NCI-H1417 (cell line): Measurements from ENCODE around the gene EMP3.
A peak's percentile ranks its signal among the peaks of the same experiment; 100 is the strongest.
"Not testable (repeated sequence)": the region's sequence is repeated elsewhere in the genome, so short reads cannot be mapped to it uniquely, and the experiment has no call there.

ENCODE experiments used
- DNase-seq, 3 experiments: peaks; one replicate each; lab custom pipeline; 2025; lab: John Stamatoyannopoulos, UW

EMP3 gene

GRCh38 chr19:48348045-48348444 is 22.7 kb downstream of the EMP3 start:
- DNase-seq, result no peak

GRCh38 chr19:48348737-48349136 is 23.4 kb downstream of the EMP3 start:
- no peak for DNase-seq

GRCh38 chr19:48350856-48351255 is 25.5 kb downstream of the EMP3 start:
- DNase-seq, result no peak

DNA sequence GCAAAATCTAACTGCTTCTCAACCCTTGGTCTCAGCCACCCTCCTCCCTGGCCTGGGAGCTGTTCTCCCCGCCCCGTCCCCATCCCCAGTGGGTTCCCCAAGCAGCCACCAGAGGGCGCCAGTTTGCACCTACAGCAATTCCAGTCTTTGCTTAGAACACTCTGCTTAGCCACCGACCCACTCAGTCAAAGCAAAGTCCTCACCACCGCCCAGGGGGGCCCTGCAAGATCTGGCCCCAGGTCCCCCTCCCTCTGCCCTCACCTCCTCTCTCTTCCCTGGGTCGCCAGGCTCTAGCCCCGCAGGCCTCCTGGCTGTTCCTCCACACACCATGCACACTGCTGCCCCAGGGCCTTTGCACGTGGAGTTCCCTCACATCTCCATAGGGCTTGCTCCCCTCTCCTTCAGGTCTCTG is 26.0 kb downstream of the EMP3 start:
- DNase-seq, result peak; percentile 41 to 66 (median 57)

DNA sequence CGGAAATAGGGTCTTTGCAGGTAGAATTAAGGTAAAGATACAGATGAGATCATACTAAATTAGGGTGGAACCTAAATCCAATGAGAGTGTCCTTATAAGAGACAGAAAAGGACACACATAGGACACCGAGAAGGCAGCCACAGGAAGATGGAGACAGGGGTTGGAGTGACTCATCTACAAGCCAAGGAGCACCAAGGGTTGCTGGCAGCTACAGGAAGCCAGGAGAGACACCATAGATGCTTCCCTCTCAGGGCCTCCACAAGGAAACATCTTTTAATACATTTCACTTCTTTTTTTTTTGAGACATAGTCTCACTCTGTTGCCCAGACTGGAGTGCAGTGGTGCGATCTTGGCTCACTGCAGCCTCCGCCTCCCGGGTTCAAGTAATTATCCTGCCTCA is 28.3 kb downstream of the EMP3 start:
- no peak for DNase-seq

DNA sequence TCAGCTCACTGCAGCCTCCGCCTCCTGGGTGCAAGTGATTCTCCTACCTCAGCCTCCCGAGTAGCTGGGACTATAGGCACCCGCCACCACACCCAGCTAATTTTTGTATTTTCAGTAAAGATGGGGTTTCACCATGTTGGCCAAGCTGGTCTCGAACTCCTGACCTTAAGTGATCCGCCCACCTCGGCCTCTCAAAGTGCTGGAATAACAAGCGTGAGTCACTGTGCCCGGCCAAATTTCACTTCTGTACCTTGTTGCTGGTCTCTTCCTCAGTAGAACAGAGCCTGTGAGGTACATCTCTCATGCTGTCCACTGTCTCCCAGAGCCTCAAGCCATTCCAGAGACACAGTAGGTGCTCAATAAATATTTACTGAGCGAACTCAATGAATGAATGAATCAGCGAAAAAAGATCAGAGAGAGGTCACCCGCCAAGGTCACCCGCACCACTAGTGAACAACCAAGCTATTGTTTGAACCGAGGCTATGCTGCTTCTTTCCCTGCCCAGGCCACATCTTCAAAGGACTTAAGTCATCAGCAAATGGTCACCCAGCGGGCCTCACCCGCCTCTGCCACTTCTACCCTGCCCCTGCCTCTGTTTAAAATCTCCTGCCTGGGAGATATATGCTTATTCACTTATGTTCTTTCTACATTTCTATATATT is 29.1 kb downstream of the EMP3 start:
- no peak for DNase-seq

DNA sequence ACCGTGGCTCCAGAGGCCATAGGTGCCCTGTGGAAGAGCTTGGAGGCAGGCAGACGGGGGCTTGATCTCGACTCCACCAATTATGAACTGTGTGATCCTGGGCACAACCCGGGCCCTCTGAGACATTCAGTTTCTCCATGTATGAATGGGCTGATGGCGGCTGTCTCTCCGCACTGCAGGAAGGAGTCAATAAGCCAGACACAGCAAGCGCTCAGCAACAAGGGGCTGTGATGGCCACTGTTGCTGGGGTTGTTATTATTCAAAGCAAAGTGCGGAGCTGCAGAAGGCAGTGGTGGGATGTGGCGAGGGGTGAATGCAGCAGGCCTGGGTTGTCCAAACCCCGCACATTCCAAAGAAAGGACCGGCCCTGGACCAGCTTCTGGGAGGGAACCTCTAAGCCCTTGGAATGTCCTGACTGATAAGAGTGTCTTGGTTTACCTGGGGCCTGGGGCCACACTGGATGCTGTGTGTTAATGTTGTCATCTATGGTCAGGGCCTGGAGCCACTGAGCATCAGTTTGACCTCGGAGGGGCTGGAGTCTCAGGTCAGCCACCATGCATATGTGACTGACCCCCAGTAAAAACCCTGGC is 30.1 kb downstream of the EMP3 start:
- no peak for DNase-seq

- DNase-seq, result no peak
Measured at GRCh38 chr19:48359123-48359522, 33.8 kb downstream of the EMP3 start.

- DNase-seq, result no peak
Measured at GRCh38 chr19:48361912-48362311, 36.6 kb downstream of the EMP3 start.

DNA sequence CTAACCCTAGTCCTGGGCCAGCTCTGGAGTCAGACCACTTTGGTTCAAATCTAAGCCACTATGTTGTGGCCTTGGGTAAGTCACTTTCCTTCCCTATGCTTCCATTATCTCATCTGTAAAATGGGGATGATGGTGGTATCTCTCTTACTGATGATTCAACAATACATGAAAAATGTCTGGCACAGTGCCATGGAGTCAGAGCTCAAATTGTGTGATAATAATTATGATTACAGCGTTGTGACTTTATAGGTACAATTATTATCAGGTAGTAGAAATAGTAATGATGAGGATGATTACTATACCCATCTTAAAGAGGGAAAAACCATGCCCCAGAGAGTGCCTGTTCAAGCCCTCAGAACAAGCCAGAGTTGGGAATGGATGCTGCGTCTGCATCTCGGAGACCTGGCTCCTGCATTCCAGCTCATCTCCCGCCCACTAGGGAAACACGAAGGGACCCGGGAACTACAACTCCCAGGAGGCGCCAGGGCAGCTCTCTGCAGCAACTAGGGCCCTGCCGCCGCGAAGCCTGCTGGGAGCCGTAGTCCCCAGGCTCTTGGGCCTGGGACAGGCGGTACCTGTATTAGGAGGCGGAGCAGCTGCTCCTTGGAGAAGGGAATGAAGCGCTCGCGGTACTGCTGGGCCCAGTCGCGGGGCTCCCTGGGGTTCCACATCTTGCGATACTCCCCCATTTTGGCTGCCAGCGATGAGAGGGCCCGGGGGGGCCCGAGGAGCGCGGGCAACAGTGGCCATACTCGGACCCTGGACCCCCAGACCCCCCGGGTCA is 37.6 kb downstream of the EMP3 start:
- peak; percentile 91 to 98 (median 96) for DNase-seq

GRCh38 chr19:48363500-48363809 is 38.1 kb downstream of the EMP3 start:
- no peak for DNase-seq

- DNase-seq, result peak; percentile 99 to 100 (median 100)
Measured at GRCh38 chr19:48363810-48364597, 38.7 kb downstream of the EMP3 start, which contains the start of the genes SYNGR4 and TMEM143. Gene SYNGR4, plus strand, starts transcription at chr19:48364367. Its CDS starts 1,476 bp downstream, at chr19:48365843. Gene TMEM143, minus strand, starts transcription at chr19:48363940. Its CDS starts 20 bp downstream, at chr19:48363920.

DNA sequence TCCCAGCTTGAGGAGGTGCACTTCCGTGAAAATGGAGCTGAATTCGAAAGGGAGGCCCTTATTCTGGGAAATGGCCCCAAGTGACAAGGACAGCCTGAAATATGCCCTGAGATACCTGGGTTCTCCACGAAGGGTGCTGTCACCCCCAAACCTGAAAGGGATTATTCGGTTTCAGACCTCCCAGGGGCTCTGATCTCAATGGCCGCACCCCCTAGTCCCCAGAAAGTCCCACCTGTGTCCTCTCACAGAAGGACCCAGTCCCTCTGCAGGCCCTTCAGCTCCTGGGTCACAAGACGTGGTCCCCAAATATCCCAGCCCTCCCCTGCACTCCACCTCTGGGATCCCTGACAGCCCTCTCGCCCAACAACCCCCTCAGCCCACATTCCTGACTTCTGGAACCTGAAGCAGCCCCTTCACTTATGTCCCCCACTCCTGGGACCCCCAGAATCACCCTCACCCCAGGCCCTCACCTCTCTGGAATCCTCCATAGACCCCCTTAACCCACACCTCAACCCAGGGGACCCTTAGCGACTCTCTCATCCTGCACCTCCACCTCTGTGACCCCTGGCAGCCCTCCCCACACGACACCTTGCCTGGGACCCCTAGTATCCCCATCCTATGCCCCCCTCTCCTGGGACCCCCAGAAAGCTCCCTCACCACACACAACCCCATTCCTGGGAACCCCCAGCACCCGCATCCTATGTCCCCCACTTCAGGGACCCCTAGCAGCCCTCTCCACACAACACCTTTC is 39.4 kb downstream of the EMP3 start:
- DNase-seq, result no peak

DNA sequence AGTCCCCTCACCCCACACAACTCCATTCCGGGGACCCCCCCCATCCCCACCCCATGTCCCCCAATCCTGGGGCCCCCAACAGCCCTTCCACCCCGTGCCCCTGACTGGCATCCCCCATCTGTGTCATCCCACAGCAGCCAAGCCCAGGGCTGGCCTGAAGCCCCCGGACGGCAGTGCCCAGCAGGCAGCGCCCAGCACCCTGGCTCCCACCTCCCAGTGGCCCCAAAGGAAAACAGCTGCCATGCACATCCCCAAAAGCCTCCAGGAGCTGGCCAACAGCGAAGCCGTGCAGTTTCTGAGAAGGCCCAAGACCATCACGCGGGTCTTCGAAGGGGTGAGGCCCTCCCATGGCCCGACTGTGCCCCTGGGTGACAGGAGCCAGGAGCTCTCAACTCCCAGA is 40.2 kb downstream of the EMP3 start:
- no peak for DNase-seq

DNA sequence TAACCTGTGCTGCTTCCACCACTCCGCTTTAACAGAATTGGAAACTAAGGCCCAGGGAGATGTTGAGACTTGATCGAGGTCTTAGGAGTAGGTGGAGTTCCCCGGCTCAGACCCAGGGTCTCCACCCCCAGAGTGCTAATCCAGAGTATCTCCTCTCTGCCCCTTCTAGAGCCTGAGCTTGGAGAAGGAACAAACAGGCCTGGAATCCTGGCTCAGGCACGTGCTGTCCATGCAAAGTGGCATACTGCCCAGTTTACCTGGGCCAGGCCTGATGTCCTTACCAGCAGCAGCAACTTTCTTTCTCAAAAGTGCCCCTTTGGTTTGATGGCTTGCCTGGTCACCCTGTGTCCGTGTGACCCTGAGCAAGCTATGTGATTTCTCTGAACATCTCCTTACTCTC is 42.5 kb downstream of the EMP3 start:
- no peak for DNase-seq

DNA sequence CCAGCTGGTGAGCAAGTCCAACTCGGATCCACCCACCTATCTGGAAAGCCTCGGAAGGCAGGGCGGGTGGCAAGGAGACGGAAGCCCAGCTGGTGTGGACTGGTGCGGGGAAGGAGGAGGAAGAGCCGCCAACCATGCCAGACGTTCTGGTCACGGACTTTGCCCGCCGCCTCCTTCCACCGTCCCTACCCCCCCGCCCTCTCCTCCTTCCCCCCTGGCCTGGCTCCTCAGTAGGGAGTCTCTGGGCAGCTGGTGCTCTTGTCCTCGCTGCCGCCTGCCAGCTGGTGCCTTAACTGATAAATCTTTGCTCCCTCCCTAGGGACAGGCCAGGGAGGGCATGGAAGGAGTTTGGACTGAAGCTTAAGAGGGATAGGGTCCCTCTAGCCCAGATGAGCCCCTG is 43.6 kb downstream of the EMP3 start:
- DNase-seq, result peak; percentile 50 to 80 (median 72)

GRCh38 chr19:48370955-48371354 is 45.6 kb downstream of the EMP3 start:
- DNase-seq, result no peak

GRCh38 chr19:48371367-48371766 is 46.0 kb downstream of the EMP3 start:
- no peak for DNase-seq

DNA sequence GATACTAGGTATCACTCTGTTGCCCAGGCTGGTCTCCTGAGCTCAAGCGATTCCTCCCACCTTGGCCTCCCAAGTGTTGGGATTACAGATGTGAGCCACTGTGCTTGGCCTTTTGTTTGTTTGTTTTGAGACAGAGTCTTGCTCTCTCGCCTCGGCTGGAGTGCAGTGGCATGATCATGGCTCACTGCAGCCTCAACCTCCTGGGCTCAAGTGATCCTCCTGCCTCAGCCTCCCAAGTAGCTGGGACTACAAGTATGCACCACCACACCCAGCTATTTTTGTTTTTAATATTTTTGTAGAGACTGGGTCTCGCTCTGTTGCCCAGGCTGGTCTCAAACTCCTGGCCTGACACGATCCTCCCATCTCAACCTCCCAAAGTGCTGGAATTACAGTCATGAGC is 46.4 kb downstream of the EMP3 start:
- DNase-seq, result not testable (repeated sequence)

DNA sequence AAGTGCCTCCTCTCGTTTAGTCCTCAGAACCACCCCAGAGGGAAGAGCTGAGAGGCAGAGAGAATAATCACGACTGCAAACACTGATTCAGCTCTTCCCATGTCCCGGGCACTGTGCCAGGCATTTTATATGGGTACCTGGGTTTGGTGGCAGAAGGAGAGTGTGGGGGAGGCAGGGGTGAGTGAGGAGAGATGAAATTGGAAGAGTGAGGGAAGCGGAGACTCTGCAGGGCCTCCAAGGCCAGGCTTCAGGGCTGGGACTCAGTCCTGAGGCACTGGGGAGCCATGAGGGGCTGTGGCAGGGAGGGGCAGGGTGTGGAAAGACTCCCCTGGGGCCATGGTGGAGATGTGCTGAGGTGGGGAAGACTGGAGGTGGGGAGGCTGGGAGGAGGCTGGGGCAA is 47.6 kb downstream of the EMP3 start:
- DNase-seq, result peak; percentile 57 to 96 (median 84)

GRCh38 chr19:48373567-48373966 is 48.2 kb downstream of the EMP3 start:
- DNase-seq, result no peak

DNA sequence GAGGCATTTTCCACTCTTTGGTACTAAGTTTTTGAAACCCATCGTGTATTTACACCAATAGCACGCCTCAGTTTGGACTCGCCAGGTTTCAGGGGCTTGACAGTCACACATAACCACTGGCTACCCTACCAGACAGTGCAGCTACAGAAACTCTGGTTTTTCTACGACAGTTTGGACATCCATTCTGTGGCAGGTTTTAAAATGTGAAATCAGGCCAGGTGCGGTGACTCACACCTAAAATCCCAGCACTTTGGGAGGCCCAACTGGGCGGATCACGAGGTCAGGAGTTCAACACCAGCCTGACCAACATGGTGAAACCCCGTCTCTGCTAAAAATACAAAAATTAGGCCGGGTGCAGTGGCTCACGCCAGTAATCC is 52.8 kb downstream of the EMP3 start:
- DNase-seq, result no peak
